K562 (cell line): ENCODE data around the gene MYH6. TPM values are rescaled to one million over a fixed set of nuclear protein-coding genes. Genes with fewer than 3 reads are reported as not detected.

Experiments
- ATAC-seq: fragments of 200-7000 bp; cut with Tn5 transposase; 3 replicates; pipeline ENCODE4 v1.9.1; 2020; ENCODE audit warnings: moderate library complexity
- BruUV-seq: library from RNA; stranded (reverse); fragments of 400-500 nt; replicated peaks from 2 replicates; lab custom pipeline; 2021; lab: Mats Ljungman, UMichigan
- CTCF ChIA-PET: fragments of 300-600 bp; formaldehyde crosslinking; extraction: SDS; loops from one replicate; lab custom pipeline; 2021; ENCODE audit warnings: low intra/inter-chr PET ratio; lab: Yijun Ruan, JAX
- POLR2A ChIA-PET: fragments of 300-600, 350-650 bp; sonication (Branson Sonifier 250); formaldehyde crosslinking; extraction: SDS; loops from one replicate; lab custom pipeline; 2021; ENCODE audit warnings: antibody characterized with exemption, inconsistent platforms; lab: Yijun Ruan, JAX
- DNase-seq, 4 experiments: peaks; one replicate each; pipeline versions ENCODE4 v3.0.0 to v3.0.0-alpha.2; 2011 to 2018; ENCODE audit warnings: low spot score in 3 of 4, mixed read lengths in 3 of 4; ENCODE audit errors: extremely low read depth in 1 of 4
- FAIRE-seq: peaks from 2 replicates; lab custom pipeline; 2011; peaks lifted over from hg19 to GRCh38; lab: Jason Lieb, UNC
- H2AFZ ChIP-seq: 2 replicates; pipeline ENCODE4 v1.6.0; 2011; ENCODE audit warnings: low read depth, low read length, control low read depth, inconsistent platforms
- H3K27ac ChIP-seq: fragments of 200-600 bp; 3 replicates; pipeline ENCODE4 v1.8.0; 2011; ENCODE audit warnings: low read depth, mild to moderate bottlenecking, control low read depth, inconsistent platforms, low read length, moderate library complexity, mixed read lengths; ENCODE audit errors: extremely low read depth
- H3K27me3 ChIP-seq, 2 experiments: fragments of 300-600 bp in 1 of 2; 2 replicates in 1 of 2; 3 replicates in 1 of 2; pipeline versions ENCODE4 v1.6.0 to v1.8.0; 2011; ENCODE audit warnings: inconsistent platforms in 2 of 2, low read length in 2 of 2, mild to moderate bottlenecking in 1 of 2, mixed read lengths in 1 of 2, moderate library complexity in 1 of 2; ENCODE audit not compliant: control insufficient read depth in 2 of 2, insufficient read depth in 2 of 2
- H3K36me3 ChIP-seq: fragments of 300-600 bp; 3 replicates; pipeline ENCODE4 v1.8.0; 2011; ENCODE audit warnings: mild to moderate bottlenecking, low read length, inconsistent platforms; ENCODE audit not compliant: control insufficient read depth, insufficient read depth
- H3K4me1 ChIP-seq, 2 experiments: fragments of 200-600 bp in 1 of 2; replicated peaks in 1 of 2; 2 replicates in 1 of 2; 3 replicates in 1 of 2; pipeline versions ENCODE4 v1.5.1 to v1.8.0; 2011; ENCODE audit warnings: inconsistent platforms in 2 of 2, low read length in 2 of 2, mild to moderate bottlenecking in 1 of 2, mixed read lengths in 1 of 2, moderate library complexity in 1 of 2; ENCODE audit not compliant: control insufficient read depth in 2 of 2, insufficient read depth in 2 of 2
- H3K4me2 ChIP-seq: 2 replicates; pipeline ENCODE4 v1.6.1; 2011; ENCODE audit warnings: low read length, control low read depth, inconsistent platforms, mixed read lengths; ENCODE audit not compliant: insufficient read depth
- H3K4me3 ChIP-seq: fragments of 200-600 bp; sonication (generic), shearing (Covaris generic); 2 replicates; pipeline ENCODE4 v1.5.1; 2016; ENCODE audit warnings: control low read depth, inconsistent platforms
- H3K79me2 ChIP-seq: fragments of 200-600 bp; 3 replicates; pipeline ENCODE4 v1.8.0; 2011; ENCODE audit warnings: low read length, inconsistent platforms; ENCODE audit not compliant: control insufficient read depth, insufficient read depth
- H3K9ac ChIP-seq, 2 experiments: 2 replicates each; pipeline versions ENCODE4 v1.6.0 to v1.6.1; 2011; ENCODE audit warnings: low read depth in 2 of 2, low read length in 2 of 2, control low read depth in 1 of 2, inconsistent platforms in 1 of 2, mild to moderate bottlenecking in 1 of 2, mixed read lengths in 1 of 2; ENCODE audit not compliant: insufficient read depth in 1 of 2
- H3K9me1 ChIP-seq: one replicate; pipeline ENCODE4 v1.6.0; 2011; ENCODE audit warnings: inconsistent platforms, mild to moderate bottlenecking, low read length, moderate library complexity; ENCODE audit not compliant: control insufficient read depth, insufficient read depth
- H3K9me3 ChIP-seq: replicated peaks from 2 replicates; pipeline ENCODE4 v1.5.1; 2011; ENCODE audit warnings: low read depth, low read length, inconsistent platforms; ENCODE audit not compliant: control insufficient read depth, insufficient read depth
- H4K20me1 ChIP-seq: replicated peaks from 2 replicates; pipeline ENCODE4 v1.6.1; 2011; ENCODE audit warnings: low read length, inconsistent platforms, mixed read lengths; ENCODE audit not compliant: control insufficient read depth, insufficient read depth
- ATF7 ChIP-seq: fragments of 450-650 bp; IDR thresholded peaks from 2 replicates; pipeline ENCODE4 v1.7.1; 2014; ENCODE audit warnings: mild to moderate bottlenecking, moderate library complexity
- NFIC ChIP-seq: fragments of 450-650 bp; IDR thresholded peaks from 2 replicates; pipeline ENCODE4 v1.6.1; 2017; ENCODE audit warnings: mild to moderate bottlenecking, inconsistent platforms
- NR2F6 ChIP-seq: fragments of 450-650 bp; formaldehyde crosslinking; IDR thresholded peaks from 2 replicates; pipeline ENCODE4 v1.4.0; 2020; ENCODE audit warnings: mild to moderate bottlenecking
- WGBS: fragments of 100-300 bp; shearing (Covaris generic); methylation state at CpG from one replicate; pipeline ENCODE4 v1.1.6; 2016; ENCODE audit warnings: low coverage, mixed read lengths; ENCODE audit not compliant: insufficient coverage; ENCODE audit errors: missing lambda C conversion rate; 5-methylcytosine and 5-hydroxymethylcytosine counted together
- in situ Hi-C: fragments of 300-500 bp; cut with MboI; formaldehyde crosslinking; loops from 4 replicates; pipeline ENCODE4 v1.15.0; 2018; ENCODE audit warnings: inconsistent platforms, mixed read lengths
- intact Hi-C: fragments of 100-400 bp; cut with micrococcal nuclease; formaldehyde crosslinking; loops from 2 replicates; pipeline ENCODE4 v1.14.2; 2022
- polyA plus RNA-seq, 8 experiments: library from polyadenylated mRNA; depleted of rRNA in 4 of 8; stranded (reverse) in 5 of 8; unstranded in 3 of 8; fragments of >200 nt; fragmentation: Nextera tagmentation in 2 of 8; fragmentation: Illumina TruSeq in 1 of 8; extraction: Ambion mirVana in 2 of 8; extraction: Trizol in 1 of 8; gene quantifications; 2 replicates each; pipeline versions ENCODE4 v1.2.1 to v1.2.3, GENCODE V29; 2011 to 2014; ENCODE audit warnings: inconsistent platforms in 1 of 8, missing spikeins in 1 of 8
- total RNA-seq, 7 experiments: library from RNA; depleted of rRNA in 6 of 7; stranded (reverse); fragments of >200 nt in 6 of 7; fragmentation: Illumina TruSeq in 2 of 7; extraction: Trizol in 2 of 7; gene quantifications; 2 replicates each; pipeline versions ENCODE4 v1.2.1 to v1.2.3, GENCODE V29; 2011 to 2021; ENCODE audit warnings: low replicate concordance in 1 of 7
- TF ChIP-seq, protein P1 (sequence below): sonication (generic); formaldehyde crosslinking; IDR thresholded peaks from 2 replicates; pipeline ENCODE4 v1.8.0; 2022; ENCODE audit warnings: missing genetic modification reagents, mild to moderate bottlenecking, borderline replicate concordance

MYH6 gene
- total and polyA plus RNA-seq, 9 of the 15 experiments (the other 6 are each of a cell fraction or from before 2014, with no cell fraction given), result not detected

DNA sequence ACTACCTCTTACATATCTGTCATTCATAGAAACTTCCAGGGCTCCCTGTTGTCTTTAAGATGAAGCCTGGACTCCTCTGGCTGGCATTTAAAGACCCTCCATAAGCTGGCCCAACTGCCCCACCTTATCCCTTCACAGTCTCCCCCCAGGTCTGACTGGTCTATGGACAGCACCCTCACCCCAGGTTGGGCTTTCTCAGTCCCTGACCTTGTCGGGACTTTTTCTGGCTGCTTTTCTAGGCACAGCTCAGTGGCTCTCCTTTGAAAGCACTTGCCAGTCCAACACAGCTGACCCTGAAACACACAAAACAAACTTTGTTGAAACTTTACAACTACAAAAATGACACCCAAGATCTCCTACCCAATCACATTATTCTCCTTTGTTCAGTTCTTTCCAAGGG lies 41.2 kb upstream of the MYH6 start (continued):
- TF ChIP-seq, protein P1, sequence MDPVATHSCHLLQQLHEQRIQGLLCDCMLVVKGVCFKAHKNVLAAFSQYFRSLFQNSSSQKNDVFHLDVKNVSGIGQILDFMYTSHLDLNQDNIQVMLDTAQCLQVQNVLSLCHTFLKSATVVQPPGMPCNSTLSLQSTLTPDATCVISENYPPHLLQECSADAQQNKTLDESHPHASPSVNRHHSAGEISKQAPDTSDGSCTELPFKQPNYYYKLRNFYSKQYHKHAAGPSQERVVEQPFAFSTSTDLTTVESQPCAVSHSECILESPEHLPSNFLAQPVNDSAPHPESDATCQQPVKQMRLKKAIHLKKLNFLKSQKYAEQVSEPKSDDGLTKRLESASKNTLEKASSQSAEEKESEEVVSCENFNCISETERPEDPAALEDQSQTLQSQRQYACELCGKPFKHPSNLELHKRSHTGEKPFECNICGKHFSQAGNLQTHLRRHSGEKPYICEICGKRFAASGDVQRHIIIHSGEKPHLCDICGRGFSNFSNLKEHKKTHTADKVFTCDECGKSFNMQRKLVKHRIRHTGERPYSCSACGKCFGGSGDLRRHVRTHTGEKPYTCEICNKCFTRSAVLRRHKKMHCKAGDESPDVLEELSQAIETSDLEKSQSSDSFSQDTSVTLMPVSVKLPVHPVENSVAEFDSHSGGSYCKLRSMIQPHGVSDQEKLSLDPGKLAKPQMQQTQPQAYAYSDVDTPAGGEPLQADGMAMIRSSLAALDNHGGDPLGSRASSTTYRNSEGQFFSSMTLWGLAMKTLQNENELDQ (CRISPR knock-in tag), result no peak
- no peak for TF ChIP-seq NFIC

DNA sequence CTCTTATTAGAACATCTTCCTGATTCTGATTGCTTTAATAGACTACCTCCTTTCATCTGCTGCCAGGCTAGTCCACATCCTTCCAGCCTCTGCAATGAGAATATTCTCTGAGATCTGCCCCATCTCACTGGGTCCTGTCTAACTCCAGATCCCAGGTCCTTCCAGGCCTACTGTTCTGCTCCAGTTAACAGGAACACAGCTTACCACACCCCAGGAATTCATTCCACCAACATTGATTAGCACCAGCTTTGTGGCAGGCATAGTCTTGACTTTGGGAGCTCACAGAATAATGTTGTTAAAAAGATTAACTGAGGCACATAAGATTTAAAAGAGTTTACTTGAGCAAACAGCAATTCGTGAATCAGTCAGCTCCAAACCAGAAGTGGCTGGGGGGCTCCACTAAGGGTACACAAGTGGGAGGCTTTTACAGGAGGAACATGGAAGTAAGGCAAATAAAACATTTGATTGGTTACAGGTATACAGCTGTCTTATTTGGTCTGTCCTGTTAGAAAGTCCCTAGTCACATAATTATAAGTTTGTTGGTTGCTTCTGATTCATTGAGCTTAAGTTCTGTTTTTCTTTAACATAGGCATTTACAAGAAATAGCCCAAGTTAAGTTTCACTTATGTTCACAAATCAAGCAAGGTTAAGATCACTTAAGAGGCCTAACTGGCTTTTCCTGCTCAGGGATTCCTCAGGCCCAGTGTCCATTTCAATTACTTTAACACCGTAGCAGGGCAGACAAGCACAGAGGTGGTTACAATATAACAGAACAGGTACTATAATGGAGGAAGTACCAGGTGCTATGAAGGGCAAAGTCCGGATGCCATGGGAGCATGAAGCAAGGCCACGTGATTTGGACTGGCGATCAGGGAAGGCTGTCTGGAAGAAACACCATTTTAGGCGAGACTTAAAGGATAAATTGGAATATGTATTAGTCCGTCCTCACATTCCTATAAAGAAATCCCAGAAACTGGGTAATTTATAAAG lies 39.6 kb upstream of the MYH6 start:
- Histone ChIP-seq H3K27me3 (no peaks in the 10 kb centered on the region), H3K9ac (no peak overlapping the region), H3K79me2 (no peaks in the 10 kb centered on the region), H3K9me3 (peaks cover 2% of the 10 kb centered on the region; the same call in 1 of the 2 replicates), H3K9me1 (no peaks in the 10 kb centered on the region), H4K20me1 (no peaks in the 10 kb centered on the region), H3K36me3 (no peaks in the 10 kb centered on the region), H3K4me2 (no peak overlapping the region), H2AFZ (no peak overlapping the region), H3K4me1 (peaks cover 0 to 3% of the 10 kb centered on the region in 2 experiments; a peak in 3 of 5 replicates), H3K27ac (no peak overlapping the region), H3K4me3 (no peak overlapping the region)
- CTCF ChIA-PET, result no interaction called here
- FAIRE-seq (no peak), ATAC-seq (no peak), DNase-seq (no peak)
- TF ChIP-seq NR2F6 (CRISPR knock-in tag) (no peak), ATF7 (no peak)
- WGBS, result 67% methylated on average over 7 of the region's 7 CpGs
- in situ Hi-C loops (no loop called here), intact Hi-C loops (no loop called here)
- POLR2A ChIA-PET, result no interaction called here
- BruUV-seq, result no TSS peak
